Spleen (tissue), 11 donors: ENCODE measurements around the gene RANBP3. TPM values are rescaled to one million over a fixed set of nuclear protein-coding genes. Genes with fewer than 3 reads are reported as not detected.

Experiments
- DNase-seq: peaks from one replicate; pipeline ENCODE4 v3.0.0-alpha.2; 2020
- H3K27ac ChIP-seq, 8 donors: fragments of 200-600 bp; sonication (generic) in 7 of 8; 1 replicate in 4 of 8; 2 replicates in 4 of 8; pipeline versions ENCODE4 v1.5.0 to v1.8.0; 2016 to 2021; ENCODE audit warnings: inconsistent platforms in 4 of 8, mild to moderate bottlenecking in 4 of 8, moderate library complexity in 1 of 8
- H3K27me3 ChIP-seq, 7 donors: fragments of 200-600 bp; sonication (generic) in 6 of 7; replicated peaks in 1 of 7; 1 replicate in 4 of 7; 2 replicates in 3 of 7; pipeline versions ENCODE4 v1.5.0 to v1.8.0; 2016 to 2021; ENCODE audit warnings: inconsistent platforms in 3 of 7, mild to moderate bottlenecking in 1 of 7
- H3K36me3 ChIP-seq, 6 donors: fragments of 200-600 bp; sonication (generic) in 5 of 6; 1 replicate in 4 of 6; 2 replicates in 2 of 6; pipeline versions ENCODE4 v1.5.0 to v1.8.0; 2016 to 2021; ENCODE audit warnings: inconsistent platforms in 2 of 6
- H3K4me1 ChIP-seq, 6 donors: fragments of 200-600 bp; sonication (generic) in 5 of 6; 1 replicate in 3 of 6; 2 replicates in 3 of 6; pipeline versions ENCODE4 v1.5.0 to v1.8.0; 2016 to 2021; ENCODE audit warnings: inconsistent platforms in 3 of 6
- H3K4me3 ChIP-seq, 8 donors: fragments of 200-600 bp; sonication (generic) in 7 of 8; 1 replicate in 4 of 8; 2 replicates in 4 of 8; pipeline versions ENCODE4 v1.5.0 to v1.8.0; 2016 to 2021; ENCODE audit warnings: inconsistent platforms in 4 of 8, mild to moderate bottlenecking in 4 of 8, moderate library complexity in 2 of 8
- H3K9me3 ChIP-seq, 8 donors: fragments of 200-600 bp; sonication (generic) in 7 of 8; 1 replicate in 4 of 8; 2 replicates in 4 of 8; pipeline versions ENCODE4 v1.5.0 to v1.8.0; 2016 to 2021; ENCODE audit warnings: inconsistent platforms in 4 of 8
- POLR2A ChIP-seq, 3 donors: fragments of 450-650 bp; IDR thresholded peaks; one replicate each; pipeline ENCODE4 v1.5.1; 2017; ENCODE audit warnings: antibody characterized with exemption in 3 of 3, mild to moderate bottlenecking in 1 of 3
- POLR2AphosphoS5 ChIP-seq, 3 donors: sonication (generic); formaldehyde crosslinking; IDR thresholded peaks; one replicate each; pipeline ENCODE4 v1.5.1; 2017; ENCODE audit warnings: antibody characterized with exemption in 3 of 3
- WGBS, 5 donors: extraction: QIAGEN DNeasy Blood & Tissue Kit in 3 of 5; methylation state at CpG; one replicate each; pipeline versions ENCODE4 v1.1.5 to v1.1.7; 2013 to 2018; 5-methylcytosine and 5-hydroxymethylcytosine counted together
- intact Hi-C: fragments of 100-400 bp; cut with DNase I; formaldehyde crosslinking; loops from one replicate; pipeline ENCODE4 v1.15.0; 2023; ENCODE audit warnings: low total_unique reads
- polyA plus RNA-seq, 3 donors: library from polyadenylated mRNA; stranded (reverse); fragments of 200-250 nt; gene quantifications; one replicate each; pipeline ENCODE4 v1.2.1, GENCODE V29; 2013
- total RNA-seq, 7 donors: library from RNA; depleted of rRNA in 3 of 7; stranded (reverse); fragments of >200 nt in 3 of 7; fragmentation: NEBNext Ultra II Directional in 4 of 7; extraction: Animal tissue kit (Norgen Biotek cat#: 25700) in 4 of 7; gene quantifications; one replicate each; pipeline versions ENCODE4 v1.1.0 to v1.2.1, GENCODE V29; 2016 to 2021
- TF ChIP-seq, protein P1 (sequence below), 11 experiments: fragments of 200-600 bp in 7 of 11; fragments of 450-650 bp in 4 of 11; sonication (generic) in 4 of 11; IDR thresholded peaks in 8 of 11; conservative IDR thresholded peaks in 3 of 11; 1 replicate in 7 of 11; 2 replicates in 4 of 11; pipeline versions ENCODE4 v1.4.0 to v1.8.0; 2016 to 2021; ENCODE audit warnings: antibody characterized with exemption in 11 of 11, inconsistent platforms in 4 of 11, mild to moderate bottlenecking in 1 of 11
- donor health status: healthy with polysubstance abuse.
- donor health status: DM: no; HTN: no; CAD: no; lungs with moderate emphysema.
- donor health status: DM: no; HTN: no; CAD: no.
- donor health status: Bipolar disorder and iron deficiency.
- donor health status: healthy.
- donor health status: DM: no; HTN: no; CAD: no.
- donor health status: DM: yes; HTN: yes; CAD: no.

The RANBP3 gene
- total and polyA plus RNA-seq, 10 donors = 27.5 to 92.9 (median 69.8) TPM

DNA sequence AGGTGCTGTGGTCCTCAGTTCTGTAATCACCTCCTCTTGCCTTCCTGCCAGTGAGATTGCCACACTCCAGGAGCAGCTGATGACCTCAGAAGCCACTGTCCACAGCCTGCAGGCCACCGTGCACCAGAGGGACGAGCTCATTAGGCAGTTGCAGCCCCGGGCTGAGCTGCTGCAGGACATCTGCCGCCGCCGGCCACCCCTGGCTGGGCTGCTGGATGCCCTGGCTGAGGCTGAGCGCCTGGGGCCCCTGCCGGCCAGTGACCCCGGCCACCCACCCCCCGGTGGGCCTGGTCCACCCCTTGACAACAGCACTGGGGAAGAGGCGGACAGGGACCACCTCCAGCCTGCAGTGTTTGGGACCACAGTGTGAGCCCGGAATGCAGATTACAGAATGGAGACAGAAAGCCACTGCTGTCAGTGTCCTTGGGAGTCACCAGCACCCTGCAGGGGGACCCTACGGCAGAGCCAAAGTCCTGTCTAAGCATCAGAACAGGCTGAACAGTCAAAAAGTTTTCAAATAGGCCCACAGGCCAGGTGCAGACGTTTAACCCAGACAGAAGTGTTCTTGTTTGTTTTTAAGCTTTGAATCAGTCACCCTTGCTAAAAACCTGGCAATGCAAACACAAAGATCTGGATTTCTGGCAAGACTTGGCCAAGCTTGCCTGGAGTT, 69.0 kb downstream of the RANBP3 start:
- H3K36me3 ChIP-seq = peaks cover 0 to 50% (median 20%) of the 10 kb centered on the region in 6 donors
- no peak overlapping the region for H3K4me3 ChIP-seq
- intact Hi-C loops = loop anchor here (10.0 kb wide), 1 partner anchor 56 kb away; no protein-coding TSS in a partner anchor
- no peaks in the 10 kb centered on the region for H3K9me3 ChIP-seq
- 76 to 91% (median 84%) methylated on average over 4 to 14 of the region's 14 CpGs for WGBS, 5 donors
- H3K27me3 ChIP-seq = no peaks in the 10 kb centered on the region
- peaks cover 9 to 41% (median 15%) of the 10 kb centered on the region in 6 donors for H3K4me1 ChIP-seq
- TF ChIP-seq, protein P1, sequence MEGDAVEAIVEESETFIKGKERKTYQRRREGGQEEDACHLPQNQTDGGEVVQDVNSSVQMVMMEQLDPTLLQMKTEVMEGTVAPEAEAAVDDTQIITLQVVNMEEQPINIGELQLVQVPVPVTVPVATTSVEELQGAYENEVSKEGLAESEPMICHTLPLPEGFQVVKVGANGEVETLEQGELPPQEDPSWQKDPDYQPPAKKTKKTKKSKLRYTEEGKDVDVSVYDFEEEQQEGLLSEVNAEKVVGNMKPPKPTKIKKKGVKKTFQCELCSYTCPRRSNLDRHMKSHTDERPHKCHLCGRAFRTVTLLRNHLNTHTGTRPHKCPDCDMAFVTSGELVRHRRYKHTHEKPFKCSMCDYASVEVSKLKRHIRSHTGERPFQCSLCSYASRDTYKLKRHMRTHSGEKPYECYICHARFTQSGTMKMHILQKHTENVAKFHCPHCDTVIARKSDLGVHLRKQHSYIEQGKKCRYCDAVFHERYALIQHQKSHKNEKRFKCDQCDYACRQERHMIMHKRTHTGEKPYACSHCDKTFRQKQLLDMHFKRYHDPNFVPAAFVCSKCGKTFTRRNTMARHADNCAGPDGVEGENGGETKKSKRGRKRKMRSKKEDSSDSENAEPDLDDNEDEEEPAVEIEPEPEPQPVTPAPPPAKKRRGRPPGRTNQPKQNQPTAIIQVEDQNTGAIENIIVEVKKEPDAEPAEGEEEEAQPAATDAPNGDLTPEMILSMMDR (IDR thresholded peaks at IDR 0.05 in 8 of 11, conservative IDR thresholded peaks at IDR 0.05 in 3 of 11) = no peak
- TF ChIP-seq POLR2AphosphoS5 (IDR thresholded peaks at IDR 0.05) (no peak), POLR2A (IDR thresholded peaks at IDR 0.05) (no peak)
- no peak for DNase-seq
- H3K27ac ChIP-seq = no peak overlapping the region

- intact Hi-C loops = loop anchor here (10.0 kb wide), 1 partner anchor 58 kb away; no protein-coding TSS in a partner anchor
- WGBS, 5 donors = 60 to 88% (median 69%) methylated on average over 4 to 5 of the region's 5 CpGs
These were observed 70.7 kb downstream of the RANBP3 start for GRCh38 chr19:5907241-5907640.

DNA sequence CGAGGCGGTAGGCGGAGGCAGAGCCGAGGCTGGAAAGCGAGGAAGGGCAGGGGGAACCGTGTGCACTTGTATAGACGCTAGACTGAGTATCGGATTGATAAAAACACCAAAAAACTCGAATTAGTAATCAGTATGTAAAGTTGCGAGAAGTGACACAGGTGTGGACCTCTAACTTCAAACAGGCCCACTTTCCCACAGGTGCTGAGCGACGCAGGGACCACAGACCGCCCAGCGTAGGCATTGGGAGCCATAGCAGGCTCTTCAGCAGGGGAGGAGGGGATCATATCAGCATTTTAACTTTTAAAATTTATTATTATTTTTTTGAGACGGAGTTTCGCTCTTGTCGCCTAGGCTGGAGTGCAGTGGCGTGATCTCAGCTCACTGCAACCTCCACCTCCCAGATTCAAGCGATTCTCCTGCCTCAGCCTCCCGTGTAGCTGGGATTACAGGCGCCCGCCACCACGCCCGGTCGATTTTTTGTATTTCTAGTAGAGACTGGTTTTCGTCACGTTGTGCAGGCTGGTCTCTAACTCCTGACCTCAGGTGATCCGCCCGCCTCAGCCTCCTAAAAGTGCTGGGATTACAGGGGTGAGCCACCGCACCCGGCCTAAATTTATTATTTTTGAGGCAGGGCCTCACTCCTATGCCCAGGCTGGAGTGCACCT, 72.7 kb downstream of the RANBP3 start:
- Histone ChIP-seq H3K4me3 (peak overlapping the region; percentile 76 to 98 (median 88)), H3K9me3 (no peaks in the 10 kb centered on the region), H3K27ac (peak overlapping the region; percentile 68 to 97 (median 92)), H3K27me3 (no peaks in the 10 kb centered on the region), H3K36me3 (peaks cover 0 to 38% (median 17%) of the 10 kb centered on the region in 6 donors), H3K4me1 (peaks cover 16 to 71% (median 36%) of the 10 kb centered on the region in 6 donors)
- TF ChIP-seq POLR2A (IDR thresholded peaks at IDR 0.05) (no peak), POLR2AphosphoS5 (IDR thresholded peaks at IDR 0.05) (no peak)
- TF ChIP-seq, protein P1 (IDR thresholded peaks at IDR 0.05 in 8 of 11, conservative IDR thresholded peaks at IDR 0.05 in 3 of 11) = no peak
- DNase-seq = no peak
- intact Hi-C loops = loop anchor here (10.0 kb wide), 1 partner anchor 60 kb away; no protein-coding TSS in a partner anchor
- 48 to 55% (median 51%) methylated on average over 31 of the region's 31 CpGs for WGBS, 5 donors

More at GRCh38 chr19:5907241-5907640, 70.7 kb downstream of the RANBP3 start:
- no peaks in the 10 kb centered on the region for H3K9me3 ChIP-seq
- TF ChIP-seq, protein P1 (IDR thresholded peaks at IDR 0.05 in 8 of 11, conservative IDR thresholded peaks at IDR 0.05 in 3 of 11) = no peak
- no peak for TF ChIP-seq POLR2AphosphoS5 (IDR thresholded peaks at IDR 0.05)
- TF ChIP-seq POLR2A (IDR thresholded peaks at IDR 0.05) = no peak
- no peak overlapping the region for H3K4me3 ChIP-seq
- H3K27me3 ChIP-seq = no peaks in the 10 kb centered on the region
- peaks cover 16 to 53% (median 24%) of the 10 kb centered on the region in 6 donors for H3K4me1 ChIP-seq
- no peak overlapping the region for H3K27ac ChIP-seq
- DNase-seq = no peak
- peaks cover 0 to 39% (median 20%) of the 10 kb centered on the region in 6 donors for H3K36me3 ChIP-seq
